K562 (cell line): ENCODE data around the gene SIGLEC11. TPM values are rescaled to one million over a fixed set of nuclear protein-coding genes. Genes with fewer than 3 reads are reported as not detected.

Experiments
- BHLHE40 ChIP-seq: IDR thresholded peaks from 2 replicates; pipeline ENCODE4 v1.6.1; 2011; ENCODE audit warnings: low read length, improper control_type of control experiment
- DACH1 ChIP-seq: fragments of 450-650 bp; IDR thresholded peaks from 2 replicates; pipeline ENCODE4 v1.6.1; 2018; ENCODE audit not compliant: partially characterized antibody
- HIVEP1 ChIP-seq: fragments of 250-450 bp; sonication (Bioruptor Pico); IDR thresholded peaks from 2 replicates; pipeline ENCODE4 v1.4.0; 2020; ENCODE audit warnings: mild to moderate bottlenecking
- NCOR1 ChIP-seq: fragments of 450-650 bp; IDR thresholded peaks from 2 replicates; pipeline ENCODE4 v1.6.1; 2016; ENCODE audit warnings: mild to moderate bottlenecking, moderate library complexity
- POLR3G ChIP-seq: IDR thresholded peaks from 2 replicates; pipeline ENCODE4 v1.6.1; 2011; ENCODE audit not compliant: insufficient read length, insufficient replicate concordance; ENCODE audit errors: extremely low read depth
- TAL1 ChIP-seq: fragments of 450-650 bp; IDR thresholded peaks from 2 replicates; pipeline ENCODE4 v1.6.1; 2016; ENCODE audit warnings: mild to moderate bottlenecking
- ZNF347 ChIP-seq: fragments of 450-650 bp; formaldehyde crosslinking; IDR thresholded peaks from 2 replicates; pipeline ENCODE4 v1.4.0; 2020; ENCODE audit warnings: low read depth, mild to moderate bottlenecking, moderate library complexity
- ZNF75A ChIP-seq: fragments of 450-650 bp; formaldehyde crosslinking; IDR thresholded peaks from 2 replicates; pipeline ENCODE4 v1.4.0; 2020; ENCODE audit warnings: mild to moderate bottlenecking
- ZNF79 ChIP-seq: fragments of 250-450 bp; sonication (Bioruptor Pico); IDR thresholded peaks from 2 replicates; pipeline ENCODE4 v1.4.0; 2020; ENCODE audit warnings: low read depth, mild to moderate bottlenecking, moderate library complexity
- polyA plus RNA-seq, 8 experiments: library from polyadenylated mRNA; depleted of rRNA in 4 of 8; stranded (reverse) in 5 of 8; unstranded in 3 of 8; fragments of >200 nt; fragmentation: Nextera tagmentation in 2 of 8; fragmentation: Illumina TruSeq in 1 of 8; extraction: Ambion mirVana in 2 of 8; extraction: Trizol in 1 of 8; gene quantifications; 2 replicates each; pipeline versions ENCODE4 v1.2.1 to v1.2.3, GENCODE V29; 2011 to 2014; ENCODE audit warnings: inconsistent platforms in 1 of 8, missing spikeins in 1 of 8
- total RNA-seq, 7 experiments: library from RNA; depleted of rRNA in 6 of 7; stranded (reverse); fragments of >200 nt in 6 of 7; fragmentation: Illumina TruSeq in 2 of 7; extraction: Trizol in 2 of 7; gene quantifications; 2 replicates each; pipeline versions ENCODE4 v1.2.1 to v1.2.3, GENCODE V29; 2011 to 2021; ENCODE audit warnings: low replicate concordance in 1 of 7
- TF ChIP-seq, protein P1 (sequence below): fragments of 450-650 bp; IDR thresholded peaks from 2 replicates; pipeline ENCODE4 v1.6.1; 2016; ENCODE audit warnings: mild to moderate bottlenecking, moderate library complexity
- TF ChIP-seq, protein P2 (sequence below): fragments of 200-800 bp; sonication (Bioruptor generic); IDR thresholded peaks from 2 replicates; pipeline ENCODE4 v1.6.1; 2016; ENCODE audit warnings: missing genetic modification characterization, missing compliant biosample characterization

SIGLEC11 gene
- total and polyA plus RNA-seq, 9 of the 15 experiments (the other 6 are each of a cell fraction or from before 2014, with no cell fraction given), result not detected

DNA sequence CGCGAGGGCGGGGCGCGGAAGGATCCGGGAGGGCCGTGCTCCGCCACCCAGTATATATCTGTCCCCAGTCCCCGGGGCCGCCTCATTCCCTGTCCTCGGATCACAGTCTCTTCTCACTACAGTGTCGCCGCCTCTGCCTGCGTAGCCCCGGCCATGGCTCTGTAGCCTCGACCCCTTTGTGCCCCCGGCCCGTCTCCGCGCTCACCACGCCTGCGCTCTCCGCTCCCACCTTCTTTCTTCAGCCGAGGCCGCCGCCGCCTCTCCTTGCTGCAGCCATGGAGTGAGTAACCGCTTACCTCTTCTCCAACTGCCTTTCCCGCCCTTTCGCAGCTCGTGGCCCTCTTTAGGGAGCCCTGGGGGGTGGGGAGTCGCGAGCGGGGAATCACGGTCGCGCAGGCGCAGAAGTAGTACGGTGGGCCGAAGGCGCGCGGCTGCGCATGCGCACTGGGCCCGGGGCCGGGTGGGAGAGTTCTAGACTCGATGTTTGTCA, 31.8 kb downstream of the SIGLEC11 start, which contains the start of the genes ATF5 and NUP62 (continued):
- TF ChIP-seq, protein P1, sequence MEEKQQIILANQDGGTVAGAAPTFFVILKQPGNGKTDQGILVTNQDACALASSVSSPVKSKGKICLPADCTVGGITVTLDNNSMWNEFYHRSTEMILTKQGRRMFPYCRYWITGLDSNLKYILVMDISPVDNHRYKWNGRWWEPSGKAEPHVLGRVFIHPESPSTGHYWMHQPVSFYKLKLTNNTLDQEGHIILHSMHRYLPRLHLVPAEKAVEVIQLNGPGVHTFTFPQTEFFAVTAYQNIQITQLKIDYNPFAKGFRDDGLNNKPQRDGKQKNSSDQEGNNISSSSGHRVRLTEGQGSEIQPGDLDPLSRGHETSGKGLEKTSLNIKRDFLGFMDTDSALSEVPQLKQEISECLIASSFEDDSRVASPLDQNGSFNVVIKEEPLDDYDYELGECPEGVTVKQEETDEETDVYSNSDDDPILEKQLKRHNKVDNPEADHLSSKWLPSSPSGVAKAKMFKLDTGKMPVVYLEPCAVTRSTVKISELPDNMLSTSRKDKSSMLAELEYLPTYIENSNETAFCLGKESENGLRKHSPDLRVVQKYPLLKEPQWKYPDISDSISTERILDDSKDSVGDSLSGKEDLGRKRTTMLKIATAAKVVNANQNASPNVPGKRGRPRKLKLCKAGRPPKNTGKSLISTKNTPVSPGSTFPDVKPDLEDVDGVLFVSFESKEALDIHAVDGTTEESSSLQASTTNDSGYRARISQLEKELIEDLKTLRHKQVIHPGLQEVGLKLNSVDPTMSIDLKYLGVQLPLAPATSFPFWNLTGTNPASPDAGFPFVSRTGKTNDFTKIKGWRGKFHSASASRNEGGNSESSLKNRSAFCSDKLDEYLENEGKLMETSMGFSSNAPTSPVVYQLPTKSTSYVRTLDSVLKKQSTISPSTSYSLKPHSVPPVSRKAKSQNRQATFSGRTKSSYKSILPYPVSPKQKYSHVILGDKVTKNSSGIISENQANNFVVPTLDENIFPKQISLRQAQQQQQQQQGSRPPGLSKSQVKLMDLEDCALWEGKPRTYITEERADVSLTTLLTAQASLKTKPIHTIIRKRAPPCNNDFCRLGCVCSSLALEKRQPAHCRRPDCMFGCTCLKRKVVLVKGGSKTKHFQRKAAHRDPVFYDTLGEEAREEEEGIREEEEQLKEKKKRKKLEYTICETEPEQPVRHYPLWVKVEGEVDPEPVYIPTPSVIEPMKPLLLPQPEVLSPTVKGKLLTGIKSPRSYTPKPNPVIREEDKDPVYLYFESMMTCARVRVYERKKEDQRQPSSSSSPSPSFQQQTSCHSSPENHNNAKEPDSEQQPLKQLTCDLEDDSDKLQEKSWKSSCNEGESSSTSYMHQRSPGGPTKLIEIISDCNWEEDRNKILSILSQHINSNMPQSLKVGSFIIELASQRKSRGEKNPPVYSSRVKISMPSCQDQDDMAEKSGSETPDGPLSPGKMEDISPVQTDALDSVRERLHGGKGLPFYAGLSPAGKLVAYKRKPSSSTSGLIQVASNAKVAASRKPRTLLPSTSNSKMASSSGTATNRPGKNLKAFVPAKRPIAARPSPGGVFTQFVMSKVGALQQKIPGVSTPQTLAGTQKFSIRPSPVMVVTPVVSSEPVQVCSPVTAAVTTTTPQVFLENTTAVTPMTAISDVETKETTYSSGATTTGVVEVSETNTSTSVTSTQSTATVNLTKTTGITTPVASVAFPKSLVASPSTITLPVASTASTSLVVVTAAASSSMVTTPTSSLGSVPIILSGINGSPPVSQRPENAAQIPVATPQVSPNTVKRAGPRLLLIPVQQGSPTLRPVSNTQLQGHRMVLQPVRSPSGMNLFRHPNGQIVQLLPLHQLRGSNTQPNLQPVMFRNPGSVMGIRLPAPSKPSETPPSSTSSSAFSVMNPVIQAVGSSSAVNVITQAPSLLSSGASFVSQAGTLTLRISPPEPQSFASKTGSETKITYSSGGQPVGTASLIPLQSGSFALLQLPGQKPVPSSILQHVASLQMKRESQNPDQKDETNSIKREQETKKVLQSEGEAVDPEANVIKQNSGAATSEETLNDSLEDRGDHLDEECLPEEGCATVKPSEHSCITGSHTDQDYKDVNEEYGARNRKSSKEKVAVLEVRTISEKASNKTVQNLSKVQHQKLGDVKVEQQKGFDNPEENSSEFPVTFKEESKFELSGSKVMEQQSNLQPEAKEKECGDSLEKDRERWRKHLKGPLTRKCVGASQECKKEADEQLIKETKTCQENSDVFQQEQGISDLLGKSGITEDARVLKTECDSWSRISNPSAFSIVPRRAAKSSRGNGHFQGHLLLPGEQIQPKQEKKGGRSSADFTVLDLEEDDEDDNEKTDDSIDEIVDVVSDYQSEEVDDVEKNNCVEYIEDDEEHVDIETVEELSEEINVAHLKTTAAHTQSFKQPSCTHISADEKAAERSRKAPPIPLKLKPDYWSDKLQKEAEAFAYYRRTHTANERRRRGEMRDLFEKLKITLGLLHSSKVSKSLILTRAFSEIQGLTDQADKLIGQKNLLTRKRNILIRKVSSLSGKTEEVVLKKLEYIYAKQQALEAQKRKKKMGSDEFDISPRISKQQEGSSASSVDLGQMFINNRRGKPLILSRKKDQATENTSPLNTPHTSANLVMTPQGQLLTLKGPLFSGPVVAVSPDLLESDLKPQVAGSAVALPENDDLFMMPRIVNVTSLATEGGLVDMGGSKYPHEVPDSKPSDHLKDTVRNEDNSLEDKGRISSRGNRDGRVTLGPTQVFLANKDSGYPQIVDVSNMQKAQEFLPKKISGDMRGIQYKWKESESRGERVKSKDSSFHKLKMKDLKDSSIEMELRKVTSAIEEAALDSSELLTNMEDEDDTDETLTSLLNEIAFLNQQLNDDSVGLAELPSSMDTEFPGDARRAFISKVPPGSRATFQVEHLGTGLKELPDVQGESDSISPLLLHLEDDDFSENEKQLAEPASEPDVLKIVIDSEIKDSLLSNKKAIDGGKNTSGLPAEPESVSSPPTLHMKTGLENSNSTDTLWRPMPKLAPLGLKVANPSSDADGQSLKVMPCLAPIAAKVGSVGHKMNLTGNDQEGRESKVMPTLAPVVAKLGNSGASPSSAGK, result peak; percentile 99
- peak; percentile 35; the same call in 1 of the 2 replicates for TF ChIP-seq HIVEP1 (CRISPR knock-in tag)
- no peak for TF ChIP-seq BHLHE40
- no peak for TF ChIP-seq ZNF79 (CRISPR knock-in tag)
- TF ChIP-seq, protein P2, sequence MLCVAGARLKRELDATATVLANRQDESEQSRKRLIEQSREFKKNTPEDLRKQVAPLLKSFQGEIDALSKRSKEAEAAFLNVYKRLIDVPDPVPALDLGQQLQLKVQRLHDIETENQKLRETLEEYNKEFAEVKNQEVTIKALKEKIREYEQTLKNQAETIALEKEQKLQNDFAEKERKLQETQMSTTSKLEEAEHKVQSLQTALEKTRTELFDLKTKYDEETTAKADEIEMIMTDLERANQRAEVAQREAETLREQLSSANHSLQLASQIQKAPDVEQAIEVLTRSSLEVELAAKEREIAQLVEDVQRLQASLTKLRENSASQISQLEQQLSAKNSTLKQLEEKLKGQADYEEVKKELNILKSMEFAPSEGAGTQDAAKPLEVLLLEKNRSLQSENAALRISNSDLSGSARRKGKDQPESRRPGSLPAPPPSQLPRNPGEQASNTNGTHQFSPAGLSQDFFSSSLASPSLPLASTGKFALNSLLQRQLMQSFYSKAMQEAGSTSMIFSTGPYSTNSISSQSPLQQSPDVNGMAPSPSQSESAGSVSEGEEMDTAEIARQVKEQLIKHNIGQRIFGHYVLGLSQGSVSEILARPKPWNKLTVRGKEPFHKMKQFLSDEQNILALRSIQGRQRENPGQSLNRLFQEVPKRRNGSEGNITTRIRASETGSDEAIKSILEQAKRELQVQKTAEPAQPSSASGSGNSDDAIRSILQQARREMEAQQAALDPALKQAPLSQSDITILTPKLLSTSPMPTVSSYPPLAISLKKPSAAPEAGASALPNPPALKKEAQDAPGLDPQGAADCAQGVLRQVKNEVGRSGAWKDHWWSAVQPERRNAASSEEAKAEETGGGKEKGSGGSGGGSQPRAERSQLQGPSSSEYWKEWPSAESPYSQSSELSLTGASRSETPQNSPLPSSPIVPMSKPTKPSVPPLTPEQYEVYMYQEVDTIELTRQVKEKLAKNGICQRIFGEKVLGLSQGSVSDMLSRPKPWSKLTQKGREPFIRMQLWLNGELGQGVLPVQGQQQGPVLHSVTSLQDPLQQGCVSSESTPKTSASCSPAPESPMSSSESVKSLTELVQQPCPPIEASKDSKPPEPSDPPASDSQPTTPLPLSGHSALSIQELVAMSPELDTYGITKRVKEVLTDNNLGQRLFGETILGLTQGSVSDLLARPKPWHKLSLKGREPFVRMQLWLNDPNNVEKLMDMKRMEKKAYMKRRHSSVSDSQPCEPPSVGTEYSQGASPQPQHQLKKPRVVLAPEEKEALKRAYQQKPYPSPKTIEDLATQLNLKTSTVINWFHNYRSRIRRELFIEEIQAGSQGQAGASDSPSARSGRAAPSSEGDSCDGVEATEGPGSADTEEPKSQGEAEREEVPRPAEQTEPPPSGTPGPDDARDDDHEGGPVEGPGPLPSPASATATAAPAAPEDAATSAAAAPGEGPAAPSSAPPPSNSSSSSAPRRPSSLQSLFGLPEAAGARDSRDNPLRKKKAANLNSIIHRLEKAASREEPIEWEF, result no peak; the same call in 1 of the 2 replicates
- no peak for TF ChIP-seq POLR3G
- TF ChIP-seq DACH1, result no peak
- no peak for TF ChIP-seq ZNF347 (CRISPR knock-in tag)
- peak; percentile 63 for TF ChIP-seq NCOR1
- TF ChIP-seq ZNF75A, result no peak
- 0 out of 2 replicates have a peak, but pooled peaks have one; percentile 12 for TF ChIP-seq TAL1
